AG20443 (cell line): ENCODE data around the gene NLRP10.

ENCODE experiments used
- DNase-seq: peaks from one replicate; pipeline ENCODE4 v3.0.0; 2012; ENCODE audit warnings: low spot score, mixed read lengths

Gene NLRP10

DNA sequence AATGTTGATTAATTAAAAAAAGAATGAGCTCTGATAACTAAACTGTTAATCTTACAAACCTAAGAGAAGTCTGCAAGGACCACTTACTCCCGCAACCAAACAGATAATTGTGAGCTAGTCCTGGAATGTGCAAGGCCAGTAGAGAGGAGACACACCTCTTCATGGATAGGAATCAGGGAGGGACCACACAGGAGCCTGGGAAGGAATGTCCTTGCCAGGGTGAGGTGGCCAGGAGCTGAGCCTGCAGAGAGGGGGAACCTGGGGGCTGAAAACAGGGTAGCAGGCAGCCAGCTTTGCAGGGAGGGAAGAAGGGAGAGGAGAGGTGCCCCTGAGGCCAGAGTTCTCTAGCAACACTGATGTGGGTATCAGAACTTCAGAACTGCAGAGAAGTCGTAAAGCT is 9.4 kb upstream of the NLRP10 start:
- DNase-seq = no peak

DNA sequence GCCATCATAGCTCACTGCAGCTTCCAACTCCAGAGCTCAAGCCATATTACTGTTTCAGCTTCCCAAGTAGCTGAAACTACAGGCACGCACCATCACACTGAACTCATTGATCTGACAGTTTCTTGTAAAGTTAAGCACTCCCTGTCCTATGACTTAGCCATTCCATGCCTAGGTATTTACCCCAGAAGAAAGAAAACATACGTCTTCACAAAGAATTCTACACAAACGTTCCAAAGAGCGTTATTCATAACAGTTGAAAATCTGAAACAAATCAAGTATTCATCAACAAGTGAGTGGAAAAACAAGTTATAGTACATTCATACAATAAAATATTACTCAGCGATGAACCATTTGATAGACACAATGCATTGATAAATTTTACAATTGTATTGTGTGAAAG is 7.8 kb upstream of the NLRP10 start:
- DNase-seq = no peak

DNA sequence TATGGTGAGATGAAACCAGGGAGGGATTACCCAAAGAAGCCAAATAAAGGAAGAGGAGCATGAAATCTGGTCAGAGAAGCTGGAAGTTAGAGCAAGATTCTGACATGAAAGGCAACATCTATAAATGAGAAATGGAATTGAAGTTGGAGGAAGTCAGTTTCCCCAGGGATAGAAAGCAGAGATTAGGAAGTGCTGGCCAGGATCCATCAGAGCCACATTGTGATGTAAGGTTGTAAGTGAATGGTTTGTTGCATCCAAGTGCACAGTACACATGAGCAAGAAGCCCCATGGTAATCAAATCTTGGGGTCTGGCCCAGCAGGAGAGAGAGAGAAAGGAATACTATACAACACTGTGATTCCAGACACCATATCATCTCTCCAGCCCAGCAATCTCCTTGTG is 6.6 kb upstream of the NLRP10 start:
- no peak for DNase-seq

DNA sequence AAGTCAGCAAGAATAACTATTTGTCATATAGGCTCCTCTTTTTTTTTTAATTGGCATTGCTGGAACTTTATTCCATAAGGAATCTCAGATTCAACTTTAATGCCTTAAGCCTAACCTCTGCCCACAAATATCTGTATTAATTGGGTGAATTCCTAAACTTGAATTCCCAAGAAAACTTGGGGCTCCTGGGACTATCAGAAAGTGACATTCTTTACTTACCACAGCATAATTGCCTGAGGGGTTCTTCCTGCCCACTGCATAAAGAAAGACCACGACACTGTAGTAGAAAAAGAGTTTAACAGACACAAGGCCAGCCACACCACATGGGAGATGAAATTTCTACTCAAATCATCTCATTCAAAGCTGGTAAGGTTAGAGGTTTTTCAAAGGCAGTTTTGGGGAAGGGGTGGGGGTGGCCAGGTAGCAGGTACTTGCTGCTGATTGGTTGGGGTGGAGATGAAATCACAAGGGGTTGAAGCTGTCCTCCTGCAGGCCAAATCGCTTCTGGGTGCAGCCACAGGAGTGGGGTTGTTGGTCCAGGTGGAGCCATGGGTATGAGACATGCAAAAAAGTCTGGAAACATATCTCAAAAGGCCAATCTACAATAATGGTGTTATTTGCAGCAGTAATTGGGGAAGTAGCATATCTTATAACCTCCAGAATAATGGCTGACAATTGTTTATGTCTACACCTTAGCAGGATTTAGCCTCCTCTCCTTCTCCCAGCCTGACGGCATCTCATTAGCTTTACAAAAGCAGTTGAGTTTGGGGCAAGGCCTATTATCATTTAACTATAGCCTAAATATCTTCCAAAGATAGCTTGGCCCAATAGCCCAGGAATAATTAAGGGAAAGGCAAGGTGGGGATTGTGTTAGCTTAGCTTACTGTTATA is 4.8 kb upstream of the NLRP10 start:
- DNase-seq = no peak

DNA sequence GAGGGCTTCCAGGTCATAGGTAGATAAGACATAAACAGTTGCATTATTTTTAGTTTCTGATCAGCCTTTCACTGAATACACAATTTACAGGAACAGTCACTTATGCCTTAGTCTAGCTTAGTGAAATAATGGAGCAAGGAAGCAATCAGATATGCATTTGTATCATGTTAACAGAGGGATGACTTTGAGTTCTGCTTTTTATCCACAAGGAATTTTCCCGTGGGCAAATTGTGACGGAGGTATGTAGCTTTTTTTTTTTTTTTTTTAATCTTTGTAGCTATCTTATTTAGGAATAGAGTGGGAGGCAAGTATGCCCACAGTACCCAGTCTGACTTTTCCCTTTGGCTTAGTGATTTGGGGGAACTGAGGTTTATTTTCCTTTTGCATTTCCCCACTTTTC is 3.4 kb upstream of the NLRP10 start:
- no peak for DNase-seq

DNA sequence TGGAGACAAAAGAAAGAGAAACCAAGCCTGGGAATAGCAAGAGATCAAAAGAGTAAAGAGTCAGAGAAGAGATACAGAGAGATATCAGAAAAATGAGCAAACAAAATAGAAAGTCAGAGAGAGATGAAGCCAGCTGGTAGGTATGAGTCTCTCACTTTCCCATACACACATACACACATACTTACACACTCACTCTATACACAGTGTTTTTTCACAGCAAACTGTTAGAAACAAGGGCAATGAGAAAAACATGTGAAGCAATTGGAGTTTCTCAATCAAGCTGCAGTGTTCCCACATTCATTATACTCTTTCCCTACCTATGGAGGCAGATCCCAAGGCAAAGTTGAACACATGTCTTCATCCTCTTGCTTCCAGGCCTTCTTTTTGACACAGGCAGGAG is 2.6 kb upstream of the NLRP10 start:
- DNase-seq = peak; percentile 20

DNA sequence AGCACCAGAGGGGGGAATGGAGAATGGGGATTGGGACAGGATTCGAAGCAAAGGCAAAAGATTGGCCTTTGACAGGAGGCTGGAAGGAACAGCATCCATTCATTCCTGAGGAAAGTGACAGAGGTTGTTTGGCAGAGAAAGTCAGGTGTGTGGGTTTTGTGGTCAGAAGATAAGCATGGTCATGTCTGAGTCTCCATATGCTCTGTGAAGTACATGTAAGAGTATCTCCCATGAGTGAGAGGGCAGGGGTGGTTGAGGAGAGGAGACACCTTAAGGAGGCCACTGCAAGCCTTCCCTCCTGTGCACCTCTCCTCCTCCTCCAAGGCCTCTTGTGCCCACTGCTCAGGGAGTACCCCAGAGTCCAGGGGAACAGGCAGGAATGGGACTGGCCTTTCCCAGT is 1.9 kb upstream of the NLRP10 start:
- no peak for DNase-seq

DNA sequence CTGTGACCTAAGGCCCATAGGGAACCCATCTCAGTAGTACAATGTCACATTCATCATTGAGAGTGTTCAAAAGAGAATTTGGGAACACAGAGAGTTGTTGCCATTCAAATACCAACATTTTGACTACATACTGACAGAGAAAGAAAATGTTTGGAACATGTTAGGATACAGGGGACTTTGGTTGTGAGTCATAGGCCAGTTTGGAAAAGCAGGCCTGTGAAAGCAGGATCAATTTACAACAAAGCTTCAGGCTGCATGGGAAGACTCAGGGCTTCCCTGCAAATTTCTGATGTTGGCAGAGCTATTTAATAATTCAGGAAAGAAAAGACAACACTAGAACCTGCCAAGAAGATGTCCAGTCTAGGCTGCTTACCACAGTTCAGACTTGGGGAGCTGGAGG is 374 bp downstream of the NLRP10 start:
- DNase-seq = peak; percentile 67

DNA sequence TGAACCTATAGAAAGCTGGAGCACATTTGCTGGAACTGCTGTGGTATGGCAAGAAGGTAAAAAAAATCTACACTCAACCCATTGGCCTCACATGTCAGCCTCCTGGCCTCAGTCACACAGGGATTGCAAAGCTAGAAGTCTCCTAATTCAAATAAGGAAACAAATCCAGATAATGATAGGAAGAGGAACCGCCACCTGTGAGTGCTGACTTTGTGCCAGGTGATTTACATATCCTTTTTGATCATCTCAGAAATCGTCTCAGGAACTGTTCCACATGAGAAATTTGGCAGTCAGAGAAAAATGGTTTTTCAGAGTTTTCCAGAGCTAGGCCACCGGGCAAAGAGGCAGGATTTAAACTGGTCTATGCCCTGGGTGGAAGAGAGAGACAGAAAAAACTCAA is 986 bp downstream of the NLRP10 start:
- DNase-seq = no peak

DNA sequence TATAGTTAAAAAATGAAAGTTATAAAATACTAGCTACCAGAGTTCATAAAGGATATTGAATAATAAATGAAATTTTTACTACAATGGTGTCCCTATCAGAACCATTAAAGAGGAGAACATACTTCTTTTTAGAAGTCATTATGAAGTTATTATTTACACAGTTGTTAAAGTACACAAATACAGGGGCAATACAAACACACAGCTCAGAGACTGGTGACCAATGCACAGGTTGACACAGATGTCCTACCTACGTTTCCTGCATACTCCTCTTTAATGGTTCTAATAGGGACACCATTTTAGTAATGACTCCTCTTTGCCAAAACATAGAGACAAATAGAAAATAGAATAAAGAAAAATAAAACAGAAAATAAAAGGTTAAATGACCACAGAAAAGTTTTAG is 10.1 kb downstream of the NLRP10 start:
- no peak for DNase-seq

DNA sequence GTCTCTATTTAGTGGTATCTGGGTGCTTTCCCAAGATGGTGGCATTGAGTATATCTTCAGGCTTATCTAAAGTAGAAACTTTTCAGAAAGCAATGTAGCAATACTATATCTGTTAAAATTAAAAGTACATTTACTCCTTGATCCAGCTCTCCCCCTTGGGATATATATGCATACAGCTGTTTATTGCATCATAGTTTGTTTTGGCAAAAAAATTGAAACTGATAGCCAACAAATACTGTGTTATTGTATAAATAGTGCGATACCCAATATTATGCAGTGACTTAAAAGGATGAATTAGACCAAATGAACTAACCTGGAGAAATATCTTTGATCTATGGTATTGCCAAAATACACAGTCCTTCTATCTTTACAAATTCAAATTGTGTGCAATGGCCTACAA is 15.3 kb downstream of the NLRP10 start:
- no peak for DNase-seq

DNA sequence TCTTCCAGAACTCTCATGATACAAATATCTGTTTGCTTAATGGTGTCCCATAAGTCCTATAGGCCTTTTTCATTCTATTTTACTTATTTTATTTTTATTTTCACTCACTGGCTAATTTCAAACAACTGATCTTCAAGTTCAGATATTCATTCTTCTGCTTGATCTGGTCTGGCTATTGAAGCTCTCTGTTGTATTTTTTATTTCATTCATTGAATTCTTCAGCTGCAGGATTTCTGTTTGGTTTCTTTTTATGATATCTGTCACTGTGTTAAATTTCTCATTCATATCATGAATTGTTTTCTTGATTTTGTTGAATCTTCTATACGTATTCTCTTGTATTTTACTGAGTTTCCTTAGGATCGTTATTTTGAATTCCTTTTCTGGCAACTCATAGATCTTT is 21.1 kb downstream of the NLRP10 start:
- no peak for DNase-seq

DNA sequence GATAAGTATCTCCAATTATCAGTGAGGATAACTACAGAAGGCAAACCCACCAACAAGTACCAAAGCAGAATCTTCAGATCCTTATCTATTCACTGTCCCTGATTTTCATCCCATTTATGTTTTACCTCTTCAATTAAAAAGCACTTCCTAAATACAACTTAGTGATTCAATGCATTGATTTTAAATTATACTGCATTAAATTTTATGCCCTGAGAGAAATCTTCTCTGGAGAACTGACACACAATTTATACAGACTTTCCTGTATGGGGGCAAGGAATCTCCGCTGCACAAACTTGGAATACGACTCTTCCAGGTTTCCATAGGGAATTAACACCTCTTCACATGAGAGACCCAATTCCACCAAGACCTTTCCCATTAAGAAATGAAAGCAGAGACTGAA is 23.6 kb downstream of the NLRP10 start, which contains the start of gene OR10A3:
Gene OR10A3 (minus strand): TSS at position 101 of the 400 bp plus-strand sequence. CDS start 2,188 bp downstream, outside the sequence.
- no peak for DNase-seq

DNA sequence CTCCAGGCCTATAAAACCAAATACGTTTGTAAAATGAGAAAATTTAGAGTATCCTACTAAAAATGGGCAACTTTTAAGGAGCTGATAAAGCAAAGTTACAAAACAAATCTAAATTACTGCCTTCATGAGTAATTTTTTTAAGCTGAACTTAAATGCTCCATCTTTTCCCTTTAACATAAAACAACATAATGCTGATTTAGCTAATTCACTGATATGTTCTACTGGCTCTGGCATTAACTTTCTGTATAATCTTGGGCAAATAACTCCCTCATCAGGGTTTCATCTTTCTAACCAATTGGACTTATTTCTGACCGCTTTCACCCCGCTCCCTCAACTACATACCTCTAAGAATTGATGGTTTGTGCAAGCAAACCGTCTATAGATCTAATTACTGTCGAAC is 24.1 kb downstream of the NLRP10 start:
- no peak for DNase-seq

DNA sequence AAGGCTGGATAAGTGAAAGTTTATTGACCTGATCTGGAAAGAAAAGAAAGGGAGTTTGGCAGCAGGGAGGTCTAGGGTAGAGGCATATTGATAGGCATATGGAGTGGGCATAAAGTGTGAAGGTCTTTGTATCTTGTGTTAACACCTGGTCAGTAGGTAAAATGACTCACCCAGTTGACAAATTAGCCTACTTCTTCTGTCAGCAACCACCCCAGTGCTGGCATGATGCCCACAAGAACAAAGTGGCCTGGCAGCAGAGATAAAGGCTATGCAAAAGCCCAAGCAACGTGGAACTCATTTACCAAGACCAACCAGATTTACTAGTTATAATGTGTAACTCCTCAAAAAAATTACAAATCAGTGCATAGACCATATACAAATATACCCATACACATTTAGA is 28.6 kb downstream of the NLRP10 start:
- DNase-seq = no peak

DNA sequence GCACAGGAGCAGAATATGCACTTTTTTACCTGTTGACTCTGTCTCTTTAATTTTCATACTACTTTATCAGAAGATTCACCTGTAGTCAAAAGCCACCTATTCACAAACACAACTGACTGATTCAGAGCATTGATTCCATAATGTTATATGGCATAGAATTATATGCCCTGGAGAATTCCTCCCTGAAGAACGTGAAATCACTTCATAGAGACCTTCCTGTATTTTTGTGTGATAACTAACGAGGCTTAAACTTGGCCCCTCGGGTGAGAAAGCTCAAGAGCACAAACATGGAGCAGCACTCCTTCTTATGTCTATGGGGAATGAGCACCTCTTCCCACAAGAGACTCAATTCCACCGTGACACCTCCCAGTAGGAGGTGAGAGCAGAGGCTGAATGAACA is 34.1 kb downstream of the NLRP10 start, which contains the start of gene OR10A6:
Gene OR10A6 (minus strand): TSS at position 101 of the 400 bp plus-strand sequence. CDS start 2,606 bp downstream, outside the sequence.
- no peak for DNase-seq

DNA sequence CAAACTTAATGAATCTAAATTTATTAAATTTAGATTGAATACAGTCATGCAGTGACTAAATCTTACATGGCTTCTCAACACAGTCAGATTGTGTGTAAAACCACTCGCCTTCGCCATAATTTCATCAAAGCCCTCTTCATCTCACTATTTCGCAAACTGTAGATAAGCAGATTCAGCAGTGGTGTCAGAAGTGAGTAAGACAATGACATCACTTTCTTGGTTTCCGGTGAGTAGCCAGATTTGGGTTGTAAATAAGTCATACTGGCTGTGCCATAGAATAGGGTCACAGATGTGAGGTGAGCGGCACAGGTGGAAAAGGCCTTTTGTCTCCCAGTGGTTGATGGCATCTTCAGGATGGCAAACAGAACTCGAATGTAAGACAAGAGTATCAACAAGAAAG is 37.6 kb downstream of the NLRP10 start:
- no peak for DNase-seq

DNA sequence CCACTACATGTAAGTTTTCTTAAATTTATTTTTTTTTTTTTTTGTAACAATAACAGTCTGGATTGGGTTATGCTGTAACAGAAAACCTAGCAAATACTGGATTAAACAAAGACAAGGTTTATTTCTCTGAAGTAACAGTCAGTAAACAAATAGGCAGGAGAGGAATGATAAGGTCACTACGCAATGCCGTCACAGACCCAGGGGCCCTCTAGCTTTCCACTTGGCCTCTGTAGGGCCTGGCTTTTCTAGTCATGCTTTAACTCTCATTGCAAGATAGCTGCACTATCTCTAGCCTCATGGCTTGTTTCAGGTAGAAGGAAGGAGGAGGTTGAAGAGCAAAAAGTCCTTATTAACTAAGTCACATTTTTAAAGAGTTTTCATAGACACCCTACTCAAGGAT is 40.7 kb downstream of the NLRP10 start:
- no peak for DNase-seq

DNA sequence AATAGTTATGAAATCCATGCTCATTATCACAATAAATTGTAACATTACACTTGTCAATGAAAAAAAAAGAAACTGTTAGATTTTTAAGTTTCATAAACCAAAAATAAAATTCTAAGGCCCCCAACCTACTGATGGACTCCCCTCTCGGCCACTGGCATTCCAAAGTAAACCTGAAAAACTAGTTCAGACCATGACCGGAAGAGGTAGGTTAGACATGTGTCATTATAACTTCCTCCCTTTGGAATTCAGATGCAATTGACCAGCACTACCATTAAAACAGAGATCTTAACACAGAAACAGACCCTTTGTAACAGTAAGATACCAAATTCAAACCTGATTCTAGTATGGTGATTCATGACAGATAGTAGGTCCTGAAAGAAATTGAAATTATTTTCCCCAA is 47.1 kb downstream of the NLRP10 start:
- no peak for DNase-seq
